ENCODE results near the gene TNFRSF25.

DNA sequence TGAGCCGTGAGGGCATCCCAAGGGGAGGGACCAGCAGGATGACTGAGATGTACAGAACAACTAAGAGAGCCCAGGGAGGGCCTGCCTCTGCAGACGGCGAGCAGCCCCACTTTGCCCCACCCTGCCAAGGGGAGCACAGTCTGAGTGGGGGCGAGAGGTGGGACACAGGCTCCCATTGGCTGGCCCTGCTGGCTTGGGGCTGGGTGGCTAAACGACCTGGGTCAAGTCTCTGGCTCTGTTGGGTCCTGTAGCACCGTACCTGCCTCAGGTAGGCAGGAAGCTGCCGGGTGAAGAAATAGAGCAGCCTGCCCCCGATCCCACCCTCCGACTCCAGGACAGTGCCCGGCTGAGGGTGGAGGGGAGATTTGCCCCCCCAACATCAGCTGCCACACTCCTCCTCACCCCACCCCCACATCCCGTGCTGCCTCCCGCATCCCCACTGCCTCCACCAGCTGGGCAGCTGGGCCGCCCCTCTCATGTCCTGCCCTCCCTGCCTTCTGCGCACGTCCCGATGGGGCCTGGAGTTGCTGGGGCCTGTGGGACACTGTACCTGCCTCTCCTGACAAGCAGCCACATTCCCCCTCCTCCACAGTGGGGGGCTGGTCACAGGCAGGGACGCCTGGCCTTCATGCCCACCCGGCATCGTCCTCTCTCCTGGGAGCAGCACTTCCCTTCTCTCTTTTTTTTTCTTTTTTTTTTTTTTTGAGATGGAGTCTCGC, 38.1 kb upstream of the TNFRSF25 start:
- no peak for TF ChIP-seq TAF1 (IDR thresholded peaks at IDR 0.05; ENCODE audit: low read depth)
- TF ChIP-seq, protein P1, sequence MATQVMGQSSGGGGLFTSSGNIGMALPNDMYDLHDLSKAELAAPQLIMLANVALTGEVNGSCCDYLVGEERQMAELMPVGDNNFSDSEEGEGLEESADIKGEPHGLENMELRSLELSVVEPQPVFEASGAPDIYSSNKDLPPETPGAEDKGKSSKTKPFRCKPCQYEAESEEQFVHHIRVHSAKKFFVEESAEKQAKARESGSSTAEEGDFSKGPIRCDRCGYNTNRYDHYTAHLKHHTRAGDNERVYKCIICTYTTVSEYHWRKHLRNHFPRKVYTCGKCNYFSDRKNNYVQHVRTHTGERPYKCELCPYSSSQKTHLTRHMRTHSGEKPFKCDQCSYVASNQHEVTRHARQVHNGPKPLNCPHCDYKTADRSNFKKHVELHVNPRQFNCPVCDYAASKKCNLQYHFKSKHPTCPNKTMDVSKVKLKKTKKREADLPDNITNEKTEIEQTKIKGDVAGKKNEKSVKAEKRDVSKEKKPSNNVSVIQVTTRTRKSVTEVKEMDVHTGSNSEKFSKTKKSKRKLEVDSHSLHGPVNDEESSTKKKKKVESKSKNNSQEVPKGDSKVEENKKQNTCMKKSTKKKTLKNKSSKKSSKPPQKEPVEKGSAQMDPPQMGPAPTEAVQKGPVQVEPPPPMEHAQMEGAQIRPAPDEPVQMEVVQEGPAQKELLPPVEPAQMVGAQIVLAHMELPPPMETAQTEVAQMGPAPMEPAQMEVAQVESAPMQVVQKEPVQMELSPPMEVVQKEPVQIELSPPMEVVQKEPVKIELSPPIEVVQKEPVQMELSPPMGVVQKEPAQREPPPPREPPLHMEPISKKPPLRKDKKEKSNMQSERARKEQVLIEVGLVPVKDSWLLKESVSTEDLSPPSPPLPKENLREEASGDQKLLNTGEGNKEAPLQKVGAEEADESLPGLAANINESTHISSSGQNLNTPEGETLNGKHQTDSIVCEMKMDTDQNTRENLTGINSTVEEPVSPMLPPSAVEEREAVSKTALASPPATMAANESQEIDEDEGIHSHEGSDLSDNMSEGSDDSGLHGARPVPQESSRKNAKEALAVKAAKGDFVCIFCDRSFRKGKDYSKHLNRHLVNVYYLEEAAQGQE (IDR thresholded peaks at IDR 0.05; ENCODE audit: borderline replicate concordance), result no peak
- TF ChIP-seq, protein P2, sequence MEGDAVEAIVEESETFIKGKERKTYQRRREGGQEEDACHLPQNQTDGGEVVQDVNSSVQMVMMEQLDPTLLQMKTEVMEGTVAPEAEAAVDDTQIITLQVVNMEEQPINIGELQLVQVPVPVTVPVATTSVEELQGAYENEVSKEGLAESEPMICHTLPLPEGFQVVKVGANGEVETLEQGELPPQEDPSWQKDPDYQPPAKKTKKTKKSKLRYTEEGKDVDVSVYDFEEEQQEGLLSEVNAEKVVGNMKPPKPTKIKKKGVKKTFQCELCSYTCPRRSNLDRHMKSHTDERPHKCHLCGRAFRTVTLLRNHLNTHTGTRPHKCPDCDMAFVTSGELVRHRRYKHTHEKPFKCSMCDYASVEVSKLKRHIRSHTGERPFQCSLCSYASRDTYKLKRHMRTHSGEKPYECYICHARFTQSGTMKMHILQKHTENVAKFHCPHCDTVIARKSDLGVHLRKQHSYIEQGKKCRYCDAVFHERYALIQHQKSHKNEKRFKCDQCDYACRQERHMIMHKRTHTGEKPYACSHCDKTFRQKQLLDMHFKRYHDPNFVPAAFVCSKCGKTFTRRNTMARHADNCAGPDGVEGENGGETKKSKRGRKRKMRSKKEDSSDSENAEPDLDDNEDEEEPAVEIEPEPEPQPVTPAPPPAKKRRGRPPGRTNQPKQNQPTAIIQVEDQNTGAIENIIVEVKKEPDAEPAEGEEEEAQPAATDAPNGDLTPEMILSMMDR (IDR thresholded peaks at IDR 0.05; ENCODE audit: poor library complexity, severe bottlenecking), result no peak
